Activated gamma-delta T cell treated with Interleukin-2 at 50 U/mL for 16 hours (primary cell): ENCODE data around the gene MAMLD1.

ENCODE experiments used
- DNase-seq: peaks from one replicate; pipeline ENCODE4 v3.0.0-alpha.2; 2020

Gene MAMLD1

DNA sequence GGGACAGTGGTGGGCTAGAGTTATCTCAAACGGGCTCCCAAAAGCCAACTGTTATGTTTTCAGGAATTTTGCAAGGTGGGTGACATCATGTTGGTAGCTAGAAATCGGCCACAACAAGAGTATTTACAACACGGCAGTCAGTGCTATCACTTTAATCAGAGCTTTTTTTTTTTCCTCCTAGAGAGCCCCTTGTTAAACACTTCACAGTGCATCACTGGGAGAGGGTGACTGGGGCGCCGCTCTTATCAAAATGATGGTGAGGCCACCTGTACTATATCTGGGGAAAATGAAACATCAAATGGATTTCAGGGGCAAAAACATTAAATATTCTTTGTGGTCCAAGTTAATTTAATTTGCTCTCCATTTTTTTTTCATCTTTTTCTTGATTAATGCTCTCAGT, 44.9 kb downstream of the MAMLD1 start:
- no peak for DNase-seq

DNA sequence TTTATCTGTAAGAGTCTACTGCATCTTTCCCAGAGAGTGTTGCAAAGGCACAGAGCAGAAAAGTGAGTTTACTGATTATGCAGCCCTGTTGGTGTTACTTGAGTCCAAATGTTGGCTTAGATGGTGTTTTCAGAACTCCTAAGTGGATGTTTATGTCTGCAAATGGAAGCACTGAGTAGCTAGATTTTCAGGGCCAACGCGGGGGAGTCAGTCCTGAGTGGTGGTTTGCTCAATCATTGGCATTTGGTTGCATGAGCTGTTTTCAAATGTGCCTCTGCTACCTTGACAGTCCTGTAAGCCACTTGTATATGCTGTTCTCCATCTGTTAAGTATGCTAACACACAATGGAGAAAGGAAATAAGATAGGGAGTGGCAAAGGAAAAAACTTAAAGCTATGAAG, 45.4 kb downstream of the MAMLD1 start:
- DNase-seq: no peak

DNA sequence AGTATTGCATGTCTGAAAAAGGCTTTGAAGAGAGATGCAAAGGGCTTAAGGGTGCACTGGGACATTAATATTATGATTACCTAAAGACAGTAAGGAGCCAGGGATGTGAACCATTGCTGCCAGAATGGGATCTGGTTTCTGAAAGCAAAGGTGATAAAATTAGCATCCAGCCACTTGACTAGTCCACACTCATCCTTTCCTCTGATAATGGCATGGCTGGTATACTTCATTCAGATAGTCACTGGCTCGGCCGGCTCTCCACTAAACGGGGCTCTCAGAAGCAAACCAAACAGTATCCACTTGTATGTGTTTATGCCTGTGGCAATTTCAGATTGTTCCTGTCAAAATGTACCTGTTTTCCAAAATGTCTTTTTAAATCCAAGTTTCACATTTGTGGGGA, 46.4 kb downstream of the MAMLD1 start:
- DNase-seq: no peak

DNA sequence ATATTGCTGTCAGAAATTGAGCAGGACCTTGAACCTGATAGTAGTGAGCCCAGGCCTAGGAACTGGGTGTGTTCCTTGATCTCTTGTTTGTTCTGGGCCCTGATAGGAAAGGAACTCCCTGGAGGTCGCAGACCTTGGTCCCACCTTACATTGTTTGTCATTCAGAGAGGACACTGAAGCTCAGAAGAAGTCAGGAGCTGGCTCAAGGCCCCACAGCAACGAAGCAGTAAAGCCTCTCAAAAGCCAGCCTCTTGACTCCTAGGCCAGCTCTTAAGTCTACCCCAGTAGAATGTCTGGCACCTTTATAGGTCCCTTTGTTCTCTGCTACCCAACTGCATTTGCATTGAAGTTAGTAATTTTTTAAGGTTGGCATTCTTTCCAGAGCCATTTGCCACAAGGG, 46.8 kb downstream of the MAMLD1 start:
- DNase-seq: no peak

DNA sequence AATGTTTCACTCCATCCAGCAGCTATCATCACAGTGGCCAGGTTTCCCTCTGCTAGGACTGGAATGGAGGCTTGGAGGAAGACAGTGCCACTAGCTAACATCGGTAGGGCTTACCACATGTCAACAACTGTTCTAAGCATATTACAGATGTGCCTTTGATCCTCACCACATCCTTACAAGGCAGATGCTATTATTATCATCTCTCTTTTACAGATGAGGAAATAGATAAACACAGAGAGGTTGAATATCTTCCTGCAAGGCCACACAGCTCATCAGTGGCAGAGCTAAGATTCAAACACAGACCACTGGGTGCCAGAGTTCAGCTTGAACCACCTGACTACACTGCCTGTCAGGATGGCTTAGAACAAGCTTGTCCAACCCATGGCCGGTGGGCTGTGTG, 47.4 kb downstream of the MAMLD1 start:
- no peak for DNase-seq

DNA sequence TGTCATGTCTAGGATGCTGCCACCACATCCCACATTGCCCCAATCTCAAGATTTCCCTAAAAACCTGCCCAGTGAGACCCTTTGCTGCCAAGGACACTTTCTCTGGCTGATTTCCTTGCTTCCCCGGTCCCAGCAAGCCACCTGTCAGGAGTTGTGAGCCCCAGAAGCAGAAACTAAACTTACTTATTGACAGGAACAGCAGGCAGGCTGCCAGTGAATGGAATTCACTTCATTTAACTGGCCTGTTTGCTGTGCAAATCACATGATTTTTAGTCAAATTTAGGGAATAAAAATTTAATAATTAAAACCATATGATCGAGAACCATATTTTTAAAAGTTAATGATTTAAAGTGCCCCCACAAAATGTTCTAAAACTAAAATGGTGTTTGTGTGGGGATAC, 48.5 kb downstream of the MAMLD1 start:
- no peak for DNase-seq

DNA sequence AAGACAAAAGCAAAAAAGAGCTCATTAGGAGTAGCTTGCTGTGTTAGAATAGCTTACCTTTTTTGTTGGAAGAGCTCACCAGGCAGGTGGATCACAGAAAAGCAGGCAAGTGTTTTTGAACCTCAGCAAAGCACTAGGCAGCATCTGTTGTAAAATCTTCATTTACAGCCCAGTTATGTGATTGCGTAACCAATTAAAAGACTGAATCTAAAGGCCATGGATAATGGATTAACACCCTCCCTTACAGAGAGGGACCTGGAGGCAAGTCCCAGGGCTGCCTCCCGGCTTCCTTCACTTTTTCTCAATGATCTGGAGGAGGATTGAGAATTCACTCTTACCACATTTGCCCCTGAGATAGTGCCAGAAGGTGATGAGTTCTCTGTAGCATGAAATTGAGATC, 51.1 kb downstream of the MAMLD1 start:
- DNase-seq: no peak

DNA sequence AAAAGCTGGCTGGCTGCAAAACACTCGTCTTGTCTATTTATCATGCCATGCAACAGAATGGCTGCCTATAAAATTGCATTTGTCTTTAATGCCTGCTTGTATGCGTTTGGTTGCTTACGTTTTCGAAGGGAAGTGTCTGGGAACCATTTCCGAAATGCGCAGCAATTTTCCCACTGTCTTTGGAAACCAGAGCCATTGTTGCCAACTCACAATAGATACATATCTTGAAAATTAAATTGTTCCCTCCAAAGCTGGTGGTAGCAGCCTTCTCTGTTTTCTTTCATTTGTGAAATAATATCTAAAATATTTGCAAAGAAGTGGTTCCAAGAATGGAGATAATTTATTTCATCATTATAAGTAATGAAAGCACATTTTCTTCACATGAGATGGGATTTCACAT, 53.4 kb downstream of the MAMLD1 start:
- DNase-seq: no peak

DNA sequence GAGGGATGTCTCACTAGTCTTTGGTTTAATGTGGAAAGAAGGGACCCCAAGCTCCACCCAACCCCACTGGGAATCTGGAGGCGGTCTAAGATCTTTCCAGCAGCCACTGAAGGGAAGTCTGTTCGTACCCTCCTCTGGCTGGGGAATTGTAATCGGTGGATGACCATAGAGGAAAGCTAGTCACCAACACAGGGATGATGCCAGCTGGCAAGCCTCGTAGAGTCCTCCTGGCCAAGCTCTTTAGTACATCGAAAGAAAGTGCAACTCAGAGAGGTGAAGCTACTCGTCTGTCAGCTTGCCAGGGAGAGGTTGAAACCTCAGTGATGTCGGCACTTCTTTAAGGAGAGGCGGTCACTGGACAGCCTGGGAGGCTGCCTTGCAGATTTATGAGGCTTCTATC, 58.7 kb downstream of the MAMLD1 start:
- no peak for DNase-seq

DNA sequence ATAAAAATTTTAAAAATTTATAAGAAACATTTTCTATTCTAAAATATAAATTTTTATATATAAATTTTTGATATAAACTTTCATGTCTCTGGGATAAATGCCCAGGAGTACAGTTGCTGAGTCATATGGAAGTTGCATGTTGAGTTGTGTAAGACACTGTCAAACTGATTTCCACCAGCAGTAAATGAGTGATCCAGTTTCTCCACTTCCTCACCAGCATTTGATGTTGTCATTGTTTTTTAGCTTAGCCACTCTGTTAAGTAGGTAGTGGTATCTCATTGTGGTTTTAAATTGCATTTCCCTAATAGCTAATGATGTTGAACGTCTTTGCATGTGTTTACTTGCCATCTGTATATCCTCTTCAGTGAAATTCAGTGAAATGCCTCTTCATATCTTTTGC, 66.5 kb downstream of the MAMLD1 start:
- no peak for DNase-seq

DNA sequence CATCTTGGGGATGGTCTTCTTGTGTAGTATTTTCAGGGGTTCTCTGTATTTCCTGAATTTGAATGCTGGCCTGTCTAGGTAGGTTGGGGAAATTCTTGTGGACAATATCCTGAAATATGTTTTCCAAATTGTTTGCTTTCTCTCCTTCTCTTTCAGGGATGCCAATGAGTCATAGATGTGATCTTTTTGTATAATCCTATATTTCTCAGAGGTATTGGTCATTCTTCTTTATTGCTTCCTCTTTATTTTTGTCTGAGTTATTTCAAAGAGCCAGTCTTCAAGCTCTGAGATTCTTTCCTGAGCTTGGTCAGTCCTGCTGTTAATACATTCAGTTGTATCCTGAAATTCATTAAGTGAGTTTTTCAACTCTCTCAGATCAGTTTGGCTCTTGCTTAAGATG, 73.1 kb downstream of the MAMLD1 start:
- no peak for DNase-seq

DNA sequence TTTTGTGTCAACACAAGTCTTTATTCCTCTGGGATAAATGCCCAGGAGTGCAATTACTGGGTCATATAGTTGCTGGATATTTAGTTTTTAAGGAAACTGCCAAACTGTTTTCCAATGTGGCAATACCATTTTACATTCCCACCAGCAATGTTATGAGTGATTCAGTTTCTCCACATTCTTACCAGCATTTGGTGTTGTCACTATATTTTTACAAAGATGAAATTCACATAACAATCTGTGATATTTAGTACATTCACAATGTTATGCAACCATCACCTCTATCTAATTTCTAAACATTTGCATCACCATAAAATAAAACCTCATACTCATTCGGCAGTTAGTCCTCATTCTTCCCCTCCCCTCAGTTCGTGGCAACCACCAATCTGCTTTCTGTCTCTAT, 75.0 kb downstream of the MAMLD1 start:
- no peak for DNase-seq

DNA sequence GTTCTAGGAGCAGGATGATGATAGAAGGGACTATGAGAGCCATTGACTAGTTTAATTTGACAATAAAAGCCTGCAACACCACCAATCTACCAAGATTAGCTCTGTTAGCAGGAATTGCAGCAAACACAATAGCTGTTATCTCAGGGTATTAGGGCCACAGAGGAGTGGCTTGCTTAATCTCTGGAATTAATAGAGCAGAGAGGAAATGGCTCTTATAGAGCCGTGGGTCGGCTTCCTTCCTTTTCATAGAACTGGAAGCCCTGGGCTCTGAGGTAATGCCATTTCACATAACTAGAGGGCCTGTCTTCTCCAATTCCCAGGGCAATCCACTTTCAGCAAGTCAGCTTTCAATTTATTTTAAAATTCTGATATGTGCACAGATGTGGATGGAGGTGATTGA, 83.0 kb downstream of the MAMLD1 start:
- DNase-seq: no peak

DNA sequence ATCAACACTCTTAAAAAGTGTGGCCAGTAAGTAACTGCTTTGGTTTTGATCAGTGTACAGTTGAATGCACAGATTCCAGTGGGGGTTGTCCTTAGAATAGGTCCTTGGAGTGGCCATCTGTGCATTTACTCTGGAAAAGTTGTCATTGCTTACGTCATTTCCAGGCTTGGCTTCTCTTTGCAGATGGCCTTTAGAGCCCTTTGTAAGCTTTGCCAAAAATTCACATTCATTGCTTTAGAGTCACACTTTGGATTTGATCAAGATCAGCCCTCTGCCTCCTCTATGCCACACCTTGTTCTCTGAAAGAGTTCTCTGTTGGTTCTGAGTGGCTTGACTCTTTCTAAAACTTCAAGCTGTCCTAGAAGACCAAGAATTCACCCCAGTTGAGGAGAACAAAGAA, 83.9 kb downstream of the MAMLD1 start:
- no peak for DNase-seq

DNA sequence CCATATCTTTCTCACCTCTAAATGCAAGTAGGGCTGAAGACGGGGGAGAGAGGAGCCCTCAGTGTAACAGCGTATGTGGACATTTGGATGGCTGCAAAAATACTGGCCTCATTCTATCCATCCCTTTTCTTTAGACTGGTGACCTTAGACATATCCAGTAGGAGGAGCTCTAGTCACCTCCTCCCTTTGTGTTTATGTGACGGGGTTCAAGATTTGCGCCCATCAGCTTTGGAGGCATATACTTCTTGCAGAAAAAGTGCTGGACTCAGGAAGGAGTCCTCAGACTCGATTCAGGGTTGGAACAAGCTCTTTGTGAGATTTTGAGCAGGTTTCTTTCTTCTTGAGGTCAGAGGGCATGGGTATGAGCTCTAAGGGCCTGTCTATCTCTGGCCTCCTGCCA, 86.2 kb downstream of the MAMLD1 start:
- DNase-seq: no peak

DNA sequence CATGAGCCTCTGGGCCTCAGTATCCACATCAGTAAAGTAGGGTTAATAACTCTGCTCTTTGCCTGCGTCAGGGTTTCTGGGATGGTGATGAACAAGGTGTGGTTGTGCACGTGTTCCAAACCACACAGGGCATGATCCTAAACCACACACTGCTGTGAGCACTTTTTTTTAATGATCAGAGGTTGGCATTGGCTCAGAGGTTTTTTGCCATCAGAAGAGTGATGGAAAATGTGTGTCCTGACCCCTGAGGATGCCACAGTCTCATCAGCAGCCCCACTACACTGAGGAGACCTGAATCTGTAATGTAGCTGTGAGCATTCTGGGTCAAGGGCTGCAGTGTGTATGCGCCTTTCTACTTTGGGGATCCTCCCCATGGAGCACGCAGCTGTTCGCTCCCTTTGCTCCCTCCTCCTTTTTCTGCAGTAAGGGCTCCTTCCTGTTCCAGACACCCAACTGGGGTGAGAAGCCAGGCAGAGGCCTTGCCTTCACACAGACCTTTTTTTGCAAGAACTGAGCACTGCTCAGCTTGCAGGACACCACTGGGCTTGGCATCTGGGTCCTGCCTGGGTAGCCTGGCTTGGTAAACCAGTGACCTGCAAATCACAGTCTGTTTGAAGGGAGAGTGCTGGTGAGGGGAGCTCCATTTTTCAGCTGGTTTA, 87.5 kb downstream of the MAMLD1 start:
- no peak for DNase-seq

DNA sequence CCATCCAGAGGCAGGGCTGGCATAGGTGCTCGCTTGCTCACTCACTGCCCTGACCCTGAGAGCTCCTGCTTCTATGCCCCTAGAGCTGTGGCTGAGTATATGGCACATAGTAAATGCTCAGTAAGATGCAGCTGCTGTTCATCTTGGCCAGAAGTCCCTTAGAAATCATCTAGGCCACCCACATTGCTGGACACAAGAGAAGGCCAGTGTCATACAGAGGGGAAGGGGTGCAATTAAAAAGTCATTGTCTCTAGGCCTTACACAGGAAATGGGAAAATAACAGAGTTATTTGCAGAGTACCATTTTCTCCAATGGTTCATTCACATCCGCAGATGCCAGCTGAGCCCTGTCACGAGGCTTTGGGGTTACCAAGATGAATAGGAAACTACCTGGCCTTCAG, 88.8 kb downstream of the MAMLD1 start:
- no peak for DNase-seq

DNA sequence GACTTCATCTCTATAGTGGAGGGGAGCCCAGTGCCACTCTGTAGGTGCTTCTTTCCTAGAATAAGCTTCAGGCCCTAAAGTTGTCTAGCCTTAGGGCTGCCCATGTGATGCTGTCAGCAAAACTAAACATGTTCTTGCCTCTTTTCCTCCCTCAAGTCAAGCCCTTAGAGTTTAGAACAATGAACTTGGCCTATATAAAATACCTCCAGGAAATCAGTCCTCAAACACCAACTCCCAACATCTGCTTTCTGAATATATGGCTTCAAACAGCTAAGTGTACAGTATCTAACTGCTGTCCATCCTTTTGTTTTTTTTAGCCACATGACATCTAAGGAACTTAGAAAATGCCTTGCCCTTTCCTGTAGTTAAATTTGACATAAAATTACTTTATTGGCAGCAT, 91.0 kb downstream of the MAMLD1 start:
- no peak for DNase-seq

DNA sequence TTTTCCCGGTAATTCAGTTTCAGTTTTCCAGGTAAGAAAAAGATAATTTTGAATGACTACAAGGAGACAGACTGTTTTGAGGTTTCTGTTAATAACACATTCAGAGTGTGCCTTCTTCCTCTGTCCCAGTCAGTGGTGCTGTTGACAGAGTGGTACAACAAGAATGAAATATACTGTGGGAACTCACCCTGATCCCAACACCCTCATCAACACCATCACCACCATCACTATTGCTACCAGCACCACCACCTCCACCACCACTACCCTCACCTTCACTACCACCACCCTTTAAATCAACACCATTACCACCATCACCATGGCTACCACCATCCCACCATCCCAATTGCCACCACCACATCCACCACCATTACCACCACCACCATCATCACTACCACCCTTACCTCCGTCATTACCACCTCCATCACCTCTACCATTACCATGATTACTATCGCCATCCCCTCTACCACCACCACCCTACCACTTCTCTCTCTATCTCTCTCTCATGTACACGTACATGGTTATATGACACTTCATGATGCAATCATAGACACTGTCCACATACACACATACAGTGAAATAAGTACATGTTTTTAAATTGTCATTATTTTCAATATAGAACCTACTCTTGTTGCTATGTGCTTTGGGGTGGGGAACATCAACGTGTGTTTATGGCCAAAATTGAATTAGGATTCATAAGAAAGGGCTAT, 91.5 kb downstream of the MAMLD1 start:
- no peak for DNase-seq

DNA sequence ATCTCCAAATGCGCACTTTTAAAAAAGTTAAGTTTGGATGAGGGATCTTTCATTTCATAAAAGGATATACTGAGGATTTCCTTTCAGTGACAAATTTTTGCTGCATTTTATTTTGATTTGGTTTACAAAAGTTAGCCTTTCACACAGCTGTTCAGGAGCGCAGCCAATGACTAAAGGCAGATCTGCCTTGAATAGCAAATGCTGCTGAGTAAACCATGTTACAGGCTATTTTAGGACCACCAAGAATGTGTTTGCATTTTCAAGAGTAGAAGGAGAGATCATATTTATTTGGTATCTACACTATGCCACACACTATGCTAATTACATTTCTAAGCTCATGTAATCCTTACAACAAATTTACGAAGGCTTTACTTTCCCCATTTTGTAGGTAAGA, 92.1 kb downstream of the MAMLD1 start:
- DNase-seq: no peak

DNA sequence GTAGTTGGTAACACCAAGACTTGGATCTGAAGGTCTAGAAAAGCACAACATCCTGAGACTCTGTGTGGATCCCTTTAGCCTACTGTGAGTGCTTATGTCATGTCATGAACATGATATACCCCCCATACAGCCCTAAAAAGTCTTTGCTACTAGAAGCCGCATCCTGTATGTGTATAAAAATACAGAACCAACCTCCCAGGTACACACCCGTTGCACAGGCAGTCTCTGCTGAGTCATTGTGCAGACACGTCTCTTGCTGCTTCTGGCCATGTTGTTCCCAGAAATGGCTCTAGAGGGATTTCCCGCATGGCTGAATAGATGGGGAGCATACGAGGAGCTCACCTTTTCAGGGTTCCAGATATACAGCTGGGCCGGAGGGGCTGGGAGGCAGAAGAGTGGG, 93.3 kb downstream of the MAMLD1 start:
- no peak for DNase-seq

DNA sequence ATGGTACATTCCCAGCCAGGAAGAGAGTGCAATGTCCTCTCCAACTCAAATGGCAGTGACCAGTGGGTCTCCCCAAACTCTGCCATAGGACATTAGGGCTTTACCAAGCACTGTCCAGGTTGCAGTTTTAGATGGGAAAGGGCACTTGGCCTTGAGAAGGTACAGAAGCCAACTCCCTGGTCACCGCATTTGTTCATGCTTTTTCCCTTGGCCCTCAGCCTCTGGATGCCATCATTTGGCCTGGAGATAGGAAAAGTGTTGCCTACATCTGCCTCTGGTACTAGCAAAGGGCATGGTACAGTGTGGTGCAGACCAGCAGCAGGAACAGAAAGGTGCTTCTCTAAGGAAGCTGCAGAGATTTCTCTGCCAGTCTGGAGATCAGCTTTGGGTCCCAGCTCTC, 93.8 kb downstream of the MAMLD1 start:
- no peak for DNase-seq

DNA sequence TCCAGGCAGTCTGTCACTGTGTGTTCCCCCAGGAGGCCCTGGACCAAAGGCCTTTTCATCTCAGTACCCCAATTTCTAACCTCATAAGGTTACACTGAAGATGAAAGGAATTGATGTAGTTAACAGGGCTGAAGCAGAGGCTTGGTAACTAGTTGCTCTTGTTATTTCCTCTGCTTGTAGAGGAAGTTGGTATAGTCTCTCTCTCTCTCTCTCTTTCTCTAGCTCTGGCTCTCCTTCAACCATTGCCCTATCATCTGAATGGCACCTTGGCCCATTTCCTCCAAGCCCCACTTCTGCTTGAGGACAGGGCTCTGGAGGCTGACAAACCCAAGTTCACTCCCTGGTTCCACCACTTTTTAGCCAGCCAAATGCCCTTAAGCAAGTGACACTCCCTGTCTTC, 96.1 kb downstream of the MAMLD1 start:
- DNase-seq: no peak

DNA sequence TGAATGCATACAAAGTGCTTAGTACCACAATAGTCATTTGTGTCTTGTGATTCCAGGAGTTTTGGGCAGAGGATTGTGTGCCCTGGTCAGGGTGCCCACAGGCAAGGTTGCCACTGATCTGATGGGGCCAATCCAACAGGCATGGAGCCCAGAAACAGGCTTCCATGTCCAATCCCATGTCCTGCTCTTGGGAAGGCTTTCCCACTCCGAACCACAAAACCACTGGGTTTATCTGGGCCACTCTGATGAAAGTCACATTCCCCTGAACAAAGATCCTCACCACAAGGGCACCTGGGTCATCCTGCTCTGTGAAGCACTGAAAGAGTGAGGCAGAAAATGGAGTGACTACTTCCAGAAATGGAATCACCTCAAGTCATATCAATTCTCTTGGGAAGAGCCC, 96.9 kb downstream of the MAMLD1 start:
- DNase-seq: no peak

DNA sequence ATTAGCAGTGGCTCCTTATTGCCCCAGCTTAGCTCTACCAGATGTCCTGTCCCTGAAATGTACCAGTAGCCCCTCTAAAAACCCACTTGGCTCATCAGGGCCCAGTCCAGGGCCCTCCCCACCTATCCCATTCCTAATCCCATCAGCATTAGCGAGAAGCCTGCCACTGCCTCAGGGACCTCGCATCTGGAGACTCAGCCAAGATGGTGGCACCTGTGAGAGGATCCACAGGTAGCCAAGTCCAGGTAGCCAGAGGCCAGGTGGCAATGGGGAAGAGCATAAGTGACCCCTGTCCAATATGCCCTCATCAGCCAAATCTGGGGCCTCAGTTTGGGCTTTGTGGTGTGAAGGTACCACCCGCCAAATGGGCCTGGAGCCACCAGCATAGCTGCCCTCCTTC, 97.7 kb downstream of the MAMLD1 start:
- DNase-seq: no peak
